ENCODE results near the gene HM13. TPM values are rescaled to one million over a fixed set of nuclear protein-coding genes. Genes with fewer than 3 reads are reported as not detected.

HM13 gene
- total and polyA plus RNA-seq, 2 of the 13 experiments (the other 11 are each of a cell fraction or from before 2014, with no cell fraction given): 118 to 243 TPM

- TF ChIP-seq POLR2AphosphoS2 (IDR thresholded peaks at IDR 0.05; ENCODE audit: low read depth, low read length): peak; percentile 71; the same call in 1 of the 2 replicates
- TF ChIP-seq ZNF749 (CRISPR knock-in tag; IDR thresholded peaks at IDR 0.05; ENCODE audit: borderline replicate concordance): 0 out of 2 replicates have a peak, but pooled peaks have one; percentile 3
These were observed 33.6 kb downstream of the HM13 start (continued) for GRCh38 chr20:31547720-31548298.

- in situ Hi-C loops (cut with HindIII; ENCODE audit: extremely low pct_ligation_motif_present, low pct_unique_long_range_greater_than_20kb) (no loop called here), intact Hi-C loops (cut with micrococcal nuclease; ENCODE audit: unreplicated experiment) (no loop called here)
- no peak for FAIRE-seq
- Histone ChIP-seq H3K9me3 (ENCODE audit: low read length) (no peaks in the 10 kb centered on the region), H3K79me2 (ENCODE audit: insufficient read depth, low read length) (peaks cover 19% of the 10 kb centered on the region), H4K20me1 (ENCODE audit: insufficient read depth, low read length) (no peaks in the 10 kb centered on the region), H3K36me3 (replicated peaks in 1 of 2; ENCODE audit: control insufficient read depth in 1 of 2, insufficient read depth in 2 of 2, low read length in 2 of 2) (peaks cover 52 to 83% of the 10 kb centered on the region in 2 experiments), H2AFZ (ENCODE audit: low read length) (no peak overlapping the region), H3K27ac (ENCODE audit: extremely low read length, insufficient read depth, low read length) (peak overlapping the region; percentile 92), H3K4me3 (replicated peaks in 1 of 3; ENCODE audit: insufficient read depth in 1 of 3, low read depth in 2 of 3, low read length in 3 of 3) (peak overlapping the region in 1 of 3 experiments; percentile 72; a peak in 2 of 6 replicates), H3K27me3 (ENCODE audit: control insufficient read depth in 1 of 2, insufficient read depth in 2 of 2, low read length in 2 of 2) (no peaks in the 10 kb centered on the region), H3K4me2 (ENCODE audit: low read depth, low read length) (peak overlapping the region; percentile 69), H3K9ac (ENCODE audit: insufficient read depth, low read depth, low read length) (peak overlapping the region; percentile 89), H3K4me1 (ENCODE audit: insufficient read depth, low read length) (peaks cover 26% of the 10 kb centered on the region)
- ChIA-PET CTCF (ENCODE audit: low intra/inter-chr PET ratio, low total read pairs) (no interaction called here), POLR2A (interaction anchor here (0.5 to 2.2 kb wide), 7 partner anchors 11 to 85 kb away, joined by 3 to 11 read pairs (median 4); partner anchors contain the start of gene ID1)
- 92% methylated on average over 11 of the region's 11 CpGs for WGBS (ENCODE audit: low lambda C conversion rate)
- ATAC-seq: no peak
- no TSS peak for BruUV-seq (replicated peaks)
- DNase-seq (ENCODE audit: low spot score): no peak
- no peak for TF ChIP-seq HOXD1 (CRISPR knock-in tag; IDR thresholded peaks at IDR 0.05)
- peak; percentile 36; the same call in 1 of the 2 replicates for TF ChIP-seq ZFP91 (CRISPR knock-in tag; IDR thresholded peaks at IDR 0.05; ENCODE audit: borderline replicate concordance)
- TF ChIP-seq POLR2AphosphoS2 (IDR thresholded peaks at IDR 0.05; ENCODE audit: low read depth, low read length): 0 out of 2 replicates have a peak, but pooled peaks have one; percentile 31
- TF ChIP-seq FOXO1 (CRISPR knock-in tag; IDR thresholded peaks at IDR 0.05): no peak
- TF ChIP-seq, protein P1, sequence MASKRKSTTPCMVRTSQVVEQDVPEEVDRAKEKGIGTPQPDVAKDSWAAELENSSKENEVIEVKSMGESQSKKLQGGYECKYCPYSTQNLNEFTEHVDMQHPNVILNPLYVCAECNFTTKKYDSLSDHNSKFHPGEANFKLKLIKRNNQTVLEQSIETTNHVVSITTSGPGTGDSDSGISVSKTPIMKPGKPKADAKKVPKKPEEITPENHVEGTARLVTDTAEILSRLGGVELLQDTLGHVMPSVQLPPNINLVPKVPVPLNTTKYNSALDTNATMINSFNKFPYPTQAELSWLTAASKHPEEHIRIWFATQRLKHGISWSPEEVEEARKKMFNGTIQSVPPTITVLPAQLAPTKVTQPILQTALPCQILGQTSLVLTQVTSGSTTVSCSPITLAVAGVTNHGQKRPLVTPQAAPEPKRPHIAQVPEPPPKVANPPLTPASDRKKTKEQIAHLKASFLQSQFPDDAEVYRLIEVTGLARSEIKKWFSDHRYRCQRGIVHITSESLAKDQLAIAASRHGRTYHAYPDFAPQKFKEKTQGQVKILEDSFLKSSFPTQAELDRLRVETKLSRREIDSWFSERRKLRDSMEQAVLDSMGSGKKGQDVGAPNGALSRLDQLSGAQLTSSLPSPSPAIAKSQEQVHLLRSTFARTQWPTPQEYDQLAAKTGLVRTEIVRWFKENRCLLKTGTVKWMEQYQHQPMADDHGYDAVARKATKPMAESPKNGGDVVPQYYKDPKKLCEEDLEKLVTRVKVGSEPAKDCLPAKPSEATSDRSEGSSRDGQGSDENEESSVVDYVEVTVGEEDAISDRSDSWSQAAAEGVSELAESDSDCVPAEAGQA (IDR thresholded peaks at IDR 0.05; ENCODE audit: low read depth): no peak
- TF ChIP-seq, protein P1 (CRISPR knock-in tag; IDR thresholded peaks at IDR 0.05; ENCODE audit: borderline replicate concordance): no peak
- TF ChIP-seq U2AF2 (IDR thresholded peaks at IDR 0.05; ENCODE audit: low read depth, low read length): no peak
- TF ChIP-seq ZNF768 (CRISPR knock-in tag; IDR thresholded peaks at IDR 0.05): 0 out of 2 replicates have a peak, but pooled peaks have one; percentile 49
- TF ChIP-seq ZNF780A (CRISPR knock-in tag; IDR thresholded peaks at IDR 0.05): no peak
- TF ChIP-seq RBFOX2 (IDR thresholded peaks at IDR 0.05; ENCODE audit: low read depth, low read length): peak; percentile 31
These were observed 34.7 kb downstream of the HM13 start for GRCh38 chr20:31548820-31549512.

Measured in HepG2 (cell line).